OCI-M2 (cell line): ENCODE measurements around the gene SPATA2L.
"Not testable (repeated sequence)": the region's sequence is repeated elsewhere in the genome, so short reads cannot be mapped to it uniquely, and the experiment has no call there.

ENCODE experiments used
- DNase-seq: peaks from one replicate; lab custom pipeline; 2025; ENCODE audit not compliant: unreplicated experiment; lab: John Stamatoyannopoulos, UW

SPATA2L gene

DNA sequence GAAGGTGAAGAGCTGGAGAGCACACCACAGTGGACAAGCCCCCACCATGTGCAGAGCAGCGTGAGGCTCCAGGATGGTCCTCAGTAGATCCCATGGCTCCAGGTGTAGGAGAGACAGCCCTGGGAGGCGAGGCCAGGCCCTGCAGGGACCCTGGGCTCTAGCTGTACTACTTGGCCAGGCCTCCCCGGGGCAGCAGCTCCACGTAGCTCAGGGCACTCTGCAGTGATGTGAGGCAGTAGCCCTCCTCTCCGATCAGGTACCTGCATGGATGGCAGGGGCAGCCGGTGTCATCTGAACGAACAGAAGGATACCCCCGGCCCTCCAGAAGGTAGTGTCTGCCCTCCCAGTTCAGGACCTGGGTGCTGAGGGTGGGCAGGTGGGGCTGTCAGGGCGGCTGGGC, 6.2 kb upstream of the SPATA2L start:
- DNase-seq, result no peak

DNA sequence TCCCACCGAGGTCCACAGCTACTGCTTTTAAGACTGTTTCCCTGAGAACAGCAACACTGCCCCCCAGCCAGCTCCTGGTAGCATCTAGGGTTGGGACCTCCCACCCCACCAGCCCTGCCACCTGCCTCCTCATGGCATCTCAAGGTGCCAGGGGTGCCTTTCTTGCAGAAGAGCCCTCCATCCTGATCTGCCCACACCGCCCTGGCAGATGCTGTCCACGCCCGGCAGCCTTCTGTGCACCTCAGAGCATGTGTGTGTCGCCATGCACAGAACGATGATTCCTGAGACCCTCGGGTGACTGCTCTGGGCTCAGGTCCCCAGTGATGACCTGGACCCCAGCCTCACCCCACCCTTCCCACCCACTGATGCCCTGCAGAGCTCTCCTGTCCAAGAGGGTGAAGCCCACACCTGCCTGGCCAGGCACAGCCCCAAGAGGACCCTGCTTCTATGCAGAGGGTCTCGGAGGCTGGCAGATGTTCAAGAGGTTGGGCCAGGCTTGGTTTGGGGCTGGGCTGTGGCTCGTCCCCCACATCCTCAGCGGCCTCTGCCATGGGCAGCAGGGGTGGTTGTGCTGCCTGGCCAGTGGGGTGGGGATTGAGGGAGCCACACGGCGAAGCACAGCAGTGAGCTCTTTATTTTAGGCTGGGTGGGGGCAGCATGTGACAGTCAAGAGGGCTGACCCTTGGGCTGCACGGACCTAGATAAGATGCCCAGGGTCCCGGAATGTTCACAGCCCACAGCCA, 5.2 kb upstream of the SPATA2L start:
- no peak for DNase-seq

DNA sequence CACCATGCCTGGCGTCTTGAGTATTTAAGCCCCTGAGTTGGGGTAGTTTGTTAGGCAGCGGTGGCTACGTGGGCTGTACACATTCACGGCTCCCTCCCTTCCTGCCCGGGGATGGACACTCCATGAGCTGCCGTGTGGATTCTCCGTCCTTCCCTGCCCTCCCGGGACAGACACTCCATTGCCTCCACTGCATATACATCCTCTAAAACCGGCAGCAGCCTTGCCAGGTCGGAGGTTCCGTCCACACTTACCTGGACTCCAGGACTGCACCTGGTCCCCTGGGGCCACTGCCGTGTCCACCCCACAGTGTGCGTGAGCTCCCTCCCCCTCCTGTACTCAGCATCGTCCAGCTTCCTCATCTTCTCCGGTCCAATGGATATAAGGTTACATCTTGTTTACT, 3.5 kb upstream of the SPATA2L start:
- DNase-seq, result no peak

DNA sequence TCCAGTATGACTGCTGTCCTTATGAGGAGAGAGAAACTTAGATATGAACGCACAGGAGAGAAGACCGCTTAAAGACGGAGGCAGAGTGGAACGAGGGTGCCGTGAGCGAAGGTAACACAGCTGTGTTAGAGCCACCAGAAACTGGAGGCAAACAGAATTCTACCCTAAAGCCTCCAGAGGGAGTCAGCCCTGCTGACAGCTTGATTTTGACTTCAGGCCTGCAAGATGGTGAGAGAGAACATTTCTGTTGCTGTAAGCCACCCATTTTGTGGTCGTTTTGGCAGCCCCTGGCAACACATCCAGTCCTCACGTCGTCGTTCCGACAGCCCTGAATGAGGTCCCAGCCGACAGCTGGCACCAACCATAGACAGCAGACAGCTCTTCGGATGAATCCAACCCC, 2.8 kb upstream of the SPATA2L start:
- no peak for DNase-seq

DNA sequence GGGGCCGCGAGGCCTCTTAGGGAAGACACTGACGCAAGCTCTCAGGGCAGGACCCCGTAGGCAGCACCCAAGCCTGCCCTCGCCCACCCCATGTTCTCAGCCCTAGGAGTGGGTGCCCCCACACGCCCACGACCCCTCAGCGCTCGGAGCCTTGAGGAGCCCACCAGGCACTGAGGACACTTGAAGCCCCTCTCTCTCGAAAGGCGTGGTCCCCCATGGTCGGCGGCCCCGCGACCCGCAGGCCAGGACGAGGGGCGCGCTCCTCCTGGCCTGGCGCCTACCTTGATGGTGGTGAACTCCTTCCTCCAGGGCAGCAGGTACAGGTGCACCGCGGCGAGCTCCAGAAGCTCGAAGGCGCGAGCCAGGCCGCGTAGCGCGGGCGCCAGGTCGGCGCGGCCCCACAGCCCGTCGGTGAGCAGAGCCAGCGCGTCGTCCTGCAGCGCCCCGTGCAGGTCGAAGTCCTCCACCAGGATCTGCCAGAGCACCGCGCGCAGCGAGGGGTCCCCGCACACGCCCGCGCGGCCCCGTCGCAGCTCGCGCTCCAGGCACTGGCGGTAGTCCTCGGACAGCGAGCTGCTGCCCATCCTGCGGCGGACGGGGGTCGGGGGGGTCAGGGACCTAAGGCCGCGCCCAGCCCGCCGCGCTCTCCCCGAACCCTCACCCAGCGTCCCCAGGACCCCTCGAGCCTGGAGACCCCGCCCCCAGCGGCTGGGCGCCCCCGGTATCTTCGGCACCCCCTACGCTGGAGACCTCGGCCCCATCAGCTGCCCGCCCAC, 668 bp downstream of the SPATA2L start:
- no peak for DNase-seq

GRCh38 chr16:89700100-89700648, 1.3 kb downstream of the SPATA2L start:
- peak; percentile 74 for DNase-seq

- DNase-seq, result not testable (repeated sequence)
Observed at GRCh38 chr16:89699629-89700099, 1.8 kb downstream of the SPATA2L start.

DNA sequence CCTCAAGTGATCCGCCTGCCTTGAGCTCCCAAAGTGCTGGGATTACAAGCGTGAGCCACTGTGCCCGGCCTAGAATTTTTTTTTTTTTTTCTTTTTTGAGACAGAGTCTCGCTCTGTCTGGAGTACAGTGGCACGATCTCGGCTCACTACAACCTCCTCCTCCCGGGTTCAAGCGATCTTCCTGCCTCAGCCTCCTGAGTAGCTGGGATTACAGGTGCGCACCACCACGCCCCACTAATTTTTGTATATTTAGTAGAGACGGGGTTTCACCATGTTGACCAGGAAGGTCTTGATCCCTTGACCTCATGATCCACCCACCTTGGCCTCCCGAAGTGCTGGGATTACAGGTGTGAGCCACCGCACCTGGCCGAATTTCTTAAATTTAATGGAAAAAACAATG, 2.8 kb downstream of the SPATA2L start:
- DNase-seq, result not testable (repeated sequence)

GRCh38 chr16:89697616-89698331, 3.7 kb downstream of the SPATA2L start:
- DNase-seq, result no peak

GRCh38 chr16:89697161-89697615, 4.3 kb downstream of the SPATA2L start:
- no peak for DNase-seq

DNA sequence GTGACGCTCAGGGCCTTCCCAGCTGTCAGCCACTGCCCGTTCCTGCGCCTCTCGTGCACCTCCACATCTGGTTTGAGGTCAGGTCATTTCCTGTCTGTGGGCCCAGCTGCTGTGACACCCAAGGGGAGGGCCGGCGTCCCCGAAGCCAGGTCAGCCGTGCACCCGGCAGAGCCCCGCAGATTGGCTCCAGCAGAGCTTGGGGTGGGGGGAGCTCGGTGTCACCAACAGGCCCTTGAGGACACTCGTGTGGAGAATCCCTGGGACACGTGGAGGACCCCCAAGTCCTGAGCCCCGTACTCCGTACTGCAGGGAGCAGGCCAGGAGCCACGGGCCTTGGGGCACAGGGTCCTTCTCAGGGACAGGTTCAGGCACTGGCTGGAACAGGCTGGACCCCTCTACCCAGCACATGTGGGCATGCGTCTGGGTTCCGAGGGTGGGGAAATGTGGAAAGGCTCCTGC, 4.8 kb downstream of the SPATA2L start:
- no peak for DNase-seq

- no peak for DNase-seq
Observed at GRCh38 chr16:89695875-89696669, 5.4 kb downstream of the SPATA2L start.

- no peak for DNase-seq
Observed at GRCh38 chr16:89695086-89695874, 6.2 kb downstream of the SPATA2L start.

GRCh38 chr16:89694784-89695085, 6.8 kb downstream of the SPATA2L start:
- not testable (repeated sequence) for DNase-seq

GRCh38 chr16:89693931-89694783, 7.3 kb downstream of the SPATA2L start:
- no peak for DNase-seq

DNA sequence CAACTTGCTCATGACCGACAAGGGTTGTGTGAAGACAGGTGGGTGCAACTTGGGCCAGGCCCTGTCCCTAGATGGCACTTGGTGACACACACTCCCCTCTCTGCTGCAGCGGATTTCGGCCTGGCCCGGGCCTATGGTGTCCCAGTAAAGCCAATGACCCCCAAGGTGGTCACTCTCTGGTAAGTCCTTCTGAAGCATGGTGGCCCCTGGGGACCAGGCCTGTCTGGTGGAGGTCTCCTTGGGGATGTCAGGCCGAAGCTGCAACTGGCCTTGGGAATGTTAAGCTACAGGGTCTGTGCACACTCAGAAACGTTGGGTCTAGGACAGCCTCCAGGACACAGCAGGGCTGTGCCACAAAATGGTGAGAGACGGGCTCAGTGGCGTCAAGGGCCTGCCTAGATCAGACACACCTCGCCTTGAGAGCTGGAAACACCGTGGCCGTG, 8.2 kb downstream of the SPATA2L start:
- DNase-seq, result no peak

DNA sequence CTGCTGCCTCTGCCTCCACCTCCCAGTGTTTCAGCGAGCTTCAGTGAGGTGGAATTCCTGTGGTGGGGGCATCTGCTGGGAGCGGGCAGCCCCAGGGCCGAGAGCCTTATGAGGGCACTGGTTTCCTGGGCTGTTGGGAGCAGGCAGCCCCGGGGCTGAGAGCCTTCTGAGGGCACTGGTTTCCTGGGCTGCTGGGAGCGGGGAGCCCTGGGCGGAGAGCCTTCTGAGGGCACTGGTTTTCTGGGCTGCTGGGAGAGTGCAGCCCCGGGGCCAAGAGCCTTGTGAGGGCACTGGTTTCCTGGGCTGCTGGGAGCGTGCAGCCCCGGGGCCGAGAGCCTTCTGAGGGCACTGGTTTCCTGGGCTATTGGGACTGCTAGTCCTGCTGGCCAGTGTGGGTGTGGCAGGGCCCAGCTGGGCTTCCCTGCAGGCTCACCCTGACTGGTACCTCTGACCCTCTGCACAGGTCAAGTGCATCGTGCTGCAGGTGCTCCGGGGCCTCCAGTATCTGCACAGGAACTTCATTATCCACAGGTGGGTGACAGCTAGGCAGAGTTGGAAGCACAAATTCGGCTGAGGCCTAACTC, 9.4 kb downstream of the SPATA2L start:
- no peak for DNase-seq

DNA sequence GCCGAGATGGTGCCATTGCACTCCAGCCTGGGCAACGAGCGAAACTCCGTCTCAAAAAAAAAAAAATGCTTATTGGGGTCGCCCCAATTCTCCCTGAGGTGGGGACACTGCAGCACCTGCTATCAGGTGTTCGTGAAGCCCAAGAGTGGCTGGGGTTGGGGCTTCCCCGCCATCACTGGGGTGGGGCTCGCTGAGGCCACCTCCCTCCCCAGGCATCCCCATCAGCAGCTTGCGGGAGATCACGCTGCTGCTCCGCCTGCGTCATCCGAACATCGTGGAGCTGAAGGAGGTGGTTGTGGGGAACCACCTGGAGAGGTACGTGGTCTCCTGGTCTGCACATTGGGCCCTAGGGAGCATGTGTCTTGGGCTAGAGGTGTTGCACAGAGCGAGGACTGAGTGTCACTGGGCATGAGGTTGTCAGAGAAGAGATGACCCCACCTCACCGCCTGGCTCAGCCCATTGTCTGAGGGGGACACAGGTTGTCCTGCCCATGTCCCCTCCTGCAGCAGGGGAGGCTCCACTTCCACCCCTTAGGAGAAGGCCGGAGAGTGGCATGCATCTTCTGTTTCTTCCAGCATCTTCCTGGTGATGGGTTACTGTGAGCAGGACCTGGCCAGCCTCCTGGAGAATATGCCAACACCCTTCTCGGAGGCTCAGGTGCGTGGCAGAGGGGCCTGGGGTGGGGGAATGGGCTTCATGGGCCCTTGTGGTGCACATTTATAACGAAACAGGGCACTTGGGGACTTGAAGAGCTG, 10.1 kb downstream of the SPATA2L start:
- DNase-seq, result no peak
